Activated CD4-positive, alpha-beta T cell treated with anti-CD3 and anti-CD28 coated beads, Interleukin-2, Interleukin-4, amounts not matched to agents 100 ng/mL and 50 ng/mL, durations not matched to agents 16 hours and 8 hours (primary cell): ENCODE data around the gene CLEC2D.
"Not testable (repeated sequence)": the region's sequence is repeated elsewhere in the genome, so short reads cannot be mapped to it uniquely, and the experiment has no call there.

ENCODE experiments used
- DNase-seq: peaks from one replicate; pipeline ENCODE4 v3.0.0-alpha.2; 2020; ENCODE audit warnings: low spot score

CLEC2D gene

DNA sequence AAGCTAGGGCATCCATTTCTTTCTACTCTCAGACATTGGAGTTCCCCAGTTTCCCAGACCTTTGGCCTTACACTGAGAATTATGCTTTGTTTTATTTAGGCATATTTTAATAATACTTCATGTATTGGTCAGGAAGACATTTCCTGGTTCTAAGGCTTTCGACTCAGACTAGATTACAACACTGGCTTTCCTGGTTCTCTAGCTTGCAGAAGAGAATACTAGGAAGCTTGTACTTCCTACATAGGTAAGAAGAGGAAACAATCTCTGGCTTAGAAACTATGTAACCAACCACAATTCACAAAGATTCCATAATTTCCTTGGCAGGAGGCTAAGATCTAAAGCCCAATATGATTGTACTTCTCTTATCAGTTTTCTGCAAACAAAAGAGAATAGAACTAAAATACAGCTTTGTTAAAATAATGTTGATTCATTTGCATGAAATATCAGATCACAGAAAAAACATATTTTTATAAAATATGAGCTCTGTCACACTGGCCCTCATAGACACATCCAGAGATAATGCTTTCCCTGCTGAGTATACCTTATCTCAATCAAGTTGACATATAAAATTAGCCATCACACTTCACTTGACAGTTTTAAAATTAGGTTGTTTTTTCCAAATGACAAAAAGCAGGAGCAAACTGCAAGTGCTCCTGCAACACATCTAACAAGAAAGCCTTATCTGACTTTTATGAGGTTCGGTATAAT is 30.5 kb downstream of the CLEC2D start:
- no peak for DNase-seq

DNA sequence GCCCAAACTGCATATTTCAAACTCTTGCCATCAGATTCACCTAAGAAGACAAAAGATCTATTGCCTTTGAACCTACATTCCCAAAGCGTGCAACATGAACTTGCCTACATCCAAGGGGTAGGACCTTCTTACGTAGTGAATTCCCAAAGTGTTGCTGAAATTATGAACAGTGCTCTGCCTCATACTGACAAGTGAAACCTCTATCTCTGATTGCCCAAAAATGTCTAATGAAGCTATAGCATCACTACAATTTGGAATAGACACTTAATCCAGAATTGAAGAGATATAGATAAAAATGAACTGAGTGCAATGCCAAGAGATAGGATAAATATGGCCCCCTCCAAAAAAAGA is 31.1 kb downstream of the CLEC2D start:
- DNase-seq = no peak

DNA sequence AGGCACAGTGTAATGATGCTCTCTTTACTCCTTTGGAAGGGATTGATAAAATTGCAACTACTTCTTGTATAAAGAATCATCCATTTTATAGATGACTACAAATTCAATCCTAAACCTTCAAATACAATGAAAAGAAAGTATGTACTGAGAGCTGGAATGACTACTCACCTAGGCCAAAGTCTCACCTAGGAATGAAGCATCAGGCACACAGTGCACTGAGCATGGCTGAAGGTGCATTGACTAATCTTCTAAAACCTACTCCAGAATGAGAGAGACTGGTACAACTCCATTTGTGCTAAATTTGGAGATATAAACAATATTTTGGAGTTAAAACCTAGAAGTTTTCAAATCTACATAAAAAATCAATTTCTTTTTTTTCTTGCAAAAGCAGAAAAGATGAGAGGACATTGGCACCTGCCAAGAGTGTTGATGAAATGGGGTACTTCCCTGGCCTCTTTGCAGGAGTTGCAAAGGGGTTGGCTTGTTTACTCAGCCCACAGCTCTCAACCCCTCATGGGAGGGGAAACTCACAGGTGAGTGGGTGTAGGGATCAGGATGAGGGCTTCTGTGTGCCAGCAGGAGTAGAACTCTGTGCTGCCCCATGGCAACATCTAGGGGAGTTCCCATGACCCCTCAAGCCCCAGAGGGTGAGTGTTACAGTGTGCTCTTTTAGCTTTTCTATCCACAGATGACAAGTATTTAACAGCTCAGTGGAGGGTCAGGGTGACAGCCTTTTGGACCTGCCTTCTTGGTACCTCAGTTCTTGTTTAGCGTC is 32.1 kb downstream of the CLEC2D start:
- DNase-seq = no peak

DNA sequence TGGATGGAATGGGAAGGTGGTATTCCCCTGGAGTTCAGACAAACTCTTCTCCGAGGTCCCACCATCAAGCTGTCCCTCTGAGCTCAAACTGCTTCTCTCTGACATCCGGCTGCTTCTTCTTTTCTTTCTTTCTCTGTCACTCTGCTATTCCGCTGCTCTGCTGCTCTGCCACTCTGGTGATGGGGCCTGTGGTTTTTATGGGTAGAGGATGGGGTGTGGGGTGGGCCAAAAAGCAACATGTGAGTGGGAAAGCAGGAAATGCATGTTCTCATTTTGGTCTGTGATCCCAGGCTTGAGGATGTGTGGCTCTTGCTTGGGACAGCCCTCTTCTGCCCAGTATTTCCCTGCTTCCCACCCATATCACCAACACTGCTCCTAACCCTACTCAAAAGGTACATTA is 32.7 kb downstream of the CLEC2D start:
- DNase-seq = peak; percentile 54

DNA sequence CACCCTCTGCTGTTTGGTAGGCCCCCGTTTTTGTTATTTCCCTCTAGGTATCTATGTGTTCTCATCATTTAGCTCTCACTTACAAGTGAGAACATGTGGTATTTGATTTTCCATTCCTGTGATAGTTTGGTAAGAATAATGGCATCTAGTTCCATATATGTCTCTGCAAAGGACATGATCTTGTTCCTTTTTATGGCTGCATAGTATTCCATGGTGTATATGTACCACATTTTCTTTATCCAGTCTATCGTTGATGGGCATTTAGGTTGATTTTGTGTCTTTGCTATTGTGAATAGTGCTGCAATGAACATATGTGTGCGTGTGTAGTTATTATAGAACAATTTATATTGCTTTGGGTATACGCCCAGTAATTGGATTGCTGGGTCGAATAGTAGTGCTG is 35.0 kb downstream of the CLEC2D start:
- not testable (repeated sequence) for DNase-seq

DNA sequence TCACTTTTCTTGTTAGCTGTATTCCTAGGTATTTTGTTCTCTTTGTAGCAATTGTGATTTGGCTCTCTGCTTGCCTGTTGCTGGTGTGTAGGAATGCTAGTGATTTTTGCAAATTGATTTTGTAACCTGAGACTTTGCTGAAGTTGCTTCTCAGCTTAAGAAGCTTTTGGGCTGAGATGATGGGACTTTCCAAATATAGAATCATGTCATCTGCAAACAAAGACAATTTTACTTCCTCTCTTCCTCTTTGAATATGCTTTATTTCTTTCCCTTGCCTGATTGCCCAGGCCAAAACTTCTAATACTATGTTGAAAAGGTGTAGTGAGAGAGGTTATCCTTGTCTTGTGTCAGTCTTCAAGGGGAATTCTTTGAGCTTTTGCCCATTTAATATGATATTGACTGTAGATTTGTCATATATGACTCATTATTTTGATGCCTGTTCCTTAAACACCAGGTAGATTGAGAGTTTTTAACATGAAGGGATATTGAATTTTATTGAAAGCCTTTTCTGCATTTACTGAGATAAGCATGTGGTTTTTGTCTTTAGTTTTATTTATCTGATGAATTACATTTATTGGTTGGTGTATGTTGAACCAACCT is 36.7 kb downstream of the CLEC2D start:
- DNase-seq = no peak

DNA sequence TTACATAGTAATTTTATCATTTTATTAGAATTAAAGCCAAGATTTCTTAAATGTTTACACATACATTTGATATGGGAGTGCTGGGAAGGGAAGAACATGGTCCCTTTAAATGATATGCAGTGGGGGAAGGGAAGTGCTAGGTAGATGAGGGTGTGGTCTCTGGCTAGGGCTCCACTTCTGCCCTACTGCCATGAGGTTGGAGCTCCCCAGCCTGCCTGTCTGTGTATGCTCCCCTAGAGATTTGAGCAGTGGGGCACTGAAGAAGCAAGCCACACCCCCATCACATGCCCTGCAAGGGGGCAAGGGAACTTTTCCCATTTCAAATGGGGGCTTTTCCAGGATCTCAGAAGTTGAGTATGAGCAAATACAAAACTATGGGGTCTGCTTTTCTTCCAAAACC is 37.8 kb downstream of the CLEC2D start:
- DNase-seq = no peak

DNA sequence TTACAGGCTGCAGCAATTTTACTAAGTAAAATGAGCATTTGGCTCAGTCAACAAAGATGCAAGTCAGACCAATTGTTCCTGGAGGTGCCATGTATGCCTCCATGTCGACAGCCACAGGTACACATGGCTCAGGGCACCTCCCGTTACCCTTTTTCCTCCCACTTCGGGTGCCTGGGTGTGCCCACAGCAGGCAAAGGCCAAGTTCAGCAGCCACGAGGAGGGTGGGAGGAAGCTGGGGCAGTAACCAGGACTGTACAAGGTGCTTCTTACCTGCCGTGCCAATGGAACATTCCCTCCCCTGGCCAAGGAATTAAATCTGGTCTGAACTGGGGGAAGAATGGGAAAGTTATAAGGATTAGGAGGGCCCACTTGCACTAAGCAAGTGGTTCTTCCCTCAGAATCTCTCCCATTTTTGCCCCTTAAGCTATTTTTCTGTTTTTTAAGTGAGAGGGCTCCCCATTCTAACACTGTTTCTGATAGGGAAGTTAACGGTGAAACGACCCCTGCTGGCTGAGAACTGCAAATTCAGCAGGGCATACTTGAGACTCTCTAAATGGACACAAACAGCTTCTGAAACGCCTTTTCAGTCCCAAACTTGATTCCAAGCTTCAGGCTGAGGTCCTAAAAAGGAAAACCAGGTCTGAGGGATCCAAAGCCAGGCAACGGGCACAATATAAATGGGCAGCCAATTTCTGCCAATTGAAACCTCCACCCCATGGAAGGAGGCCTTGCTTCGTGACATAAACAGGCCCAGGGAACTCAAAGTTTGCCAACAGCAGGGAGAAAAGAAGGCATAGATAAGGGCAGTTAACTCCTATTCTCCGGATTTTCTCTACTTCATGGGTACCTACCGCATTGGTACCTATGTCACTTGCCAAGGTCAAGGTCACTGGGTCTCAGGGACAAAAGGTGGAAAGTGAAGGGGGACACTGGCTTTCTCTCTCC is 38.6 kb downstream of the CLEC2D start:
- peak; percentile 78 for DNase-seq

DNA sequence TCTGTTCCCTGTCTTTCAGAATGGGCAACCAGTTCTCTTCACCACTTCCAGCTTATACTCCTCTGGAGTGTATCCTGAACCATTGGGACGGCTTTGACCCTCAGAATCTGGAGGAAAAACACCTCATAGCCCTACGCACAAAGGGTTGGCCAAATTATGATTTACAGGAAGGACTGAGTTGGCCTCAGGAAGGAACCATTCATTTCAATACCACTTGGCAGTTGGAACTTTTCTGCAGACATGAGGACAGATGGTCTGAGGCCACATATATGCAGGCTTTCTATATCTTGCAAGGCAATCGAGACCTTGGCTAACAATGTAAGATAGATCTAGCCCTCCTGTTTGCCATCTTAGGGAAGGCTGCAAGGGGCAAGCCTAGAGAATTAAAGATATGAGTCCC is 39.3 kb downstream of the CLEC2D start:
- peak; percentile 45 for DNase-seq

DNA sequence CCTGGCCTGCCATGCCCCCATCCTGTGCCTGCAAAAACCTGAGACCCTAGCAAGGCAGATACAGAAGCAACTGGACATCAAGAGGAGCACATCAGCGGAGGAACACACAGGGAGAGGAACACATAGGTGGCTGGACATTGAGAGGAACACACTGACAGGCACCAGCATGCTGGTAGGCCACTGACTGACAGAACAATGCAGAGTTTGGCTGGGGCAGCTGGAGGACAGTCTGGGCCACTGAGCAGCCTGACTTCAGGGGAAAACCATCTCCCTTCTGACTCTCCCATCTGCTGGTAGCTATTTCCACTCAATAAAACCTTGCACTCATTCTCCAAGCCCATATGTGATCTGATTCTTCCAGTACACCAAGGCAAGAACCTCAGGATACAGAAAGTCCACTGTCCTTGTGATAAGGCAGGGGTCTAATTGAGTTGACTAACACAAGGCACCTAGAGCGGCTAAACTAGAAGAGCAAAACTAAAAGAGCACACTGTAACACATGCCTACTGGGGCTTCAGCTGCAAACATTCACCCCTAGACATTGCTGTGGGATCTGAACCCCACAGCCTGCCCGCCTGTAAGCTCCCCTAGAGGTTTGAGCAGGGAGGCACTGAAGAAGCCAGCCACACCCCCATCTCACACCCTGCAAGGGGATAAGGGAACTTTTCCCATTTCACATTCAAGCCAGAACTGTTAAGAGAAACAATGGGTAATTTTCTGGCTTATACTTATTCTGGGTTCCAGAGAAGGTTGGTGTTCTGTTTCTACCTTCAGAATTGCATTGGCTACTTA is 41.3 kb downstream of the CLEC2D start:
- no peak for DNase-seq

DNA sequence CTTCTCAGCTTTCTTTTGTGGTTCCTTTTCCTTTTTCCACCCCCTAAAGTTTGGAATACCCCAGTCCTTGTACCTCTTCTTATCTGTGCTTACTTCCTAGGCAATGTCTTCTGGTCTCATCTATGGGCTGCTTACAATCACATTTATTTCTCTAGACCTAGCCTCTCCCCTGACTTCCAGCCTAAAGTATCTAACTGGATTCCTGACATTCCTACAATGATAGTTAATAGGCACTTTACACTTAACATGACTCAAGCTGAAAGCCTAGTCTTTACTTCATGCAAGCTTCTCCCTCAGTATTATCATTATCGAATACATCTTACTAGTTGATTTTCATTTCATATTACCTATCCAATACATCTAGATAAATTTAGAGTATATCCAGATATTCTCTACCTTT is 42.2 kb downstream of the CLEC2D start:
- no peak for DNase-seq

DNA sequence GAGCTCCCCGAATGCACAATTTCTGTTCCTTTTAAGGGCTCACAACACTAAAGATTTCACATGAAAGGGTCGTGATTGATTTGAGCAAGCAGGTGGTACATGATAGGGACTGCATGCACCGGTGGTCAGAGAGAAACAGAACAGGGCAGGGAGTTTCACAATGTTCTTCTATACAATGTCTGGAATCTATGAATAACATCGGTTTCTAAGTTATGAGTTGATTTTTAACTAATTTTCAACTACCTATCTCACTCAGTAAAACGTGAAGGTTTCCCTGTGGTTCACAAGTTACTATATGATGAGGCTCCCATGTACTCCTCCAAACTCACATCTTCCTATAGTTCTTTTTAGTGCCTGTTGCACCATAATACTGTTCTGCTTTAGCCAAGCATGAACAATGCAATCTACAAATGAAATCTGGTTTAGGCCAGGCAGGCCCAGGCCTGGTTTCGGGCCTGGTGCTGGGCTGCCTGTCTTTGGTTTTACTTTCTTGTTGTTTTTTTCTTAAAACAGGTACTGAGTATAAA is 43.6 kb downstream of the CLEC2D start:
- not testable (repeated sequence) for DNase-seq

DNA sequence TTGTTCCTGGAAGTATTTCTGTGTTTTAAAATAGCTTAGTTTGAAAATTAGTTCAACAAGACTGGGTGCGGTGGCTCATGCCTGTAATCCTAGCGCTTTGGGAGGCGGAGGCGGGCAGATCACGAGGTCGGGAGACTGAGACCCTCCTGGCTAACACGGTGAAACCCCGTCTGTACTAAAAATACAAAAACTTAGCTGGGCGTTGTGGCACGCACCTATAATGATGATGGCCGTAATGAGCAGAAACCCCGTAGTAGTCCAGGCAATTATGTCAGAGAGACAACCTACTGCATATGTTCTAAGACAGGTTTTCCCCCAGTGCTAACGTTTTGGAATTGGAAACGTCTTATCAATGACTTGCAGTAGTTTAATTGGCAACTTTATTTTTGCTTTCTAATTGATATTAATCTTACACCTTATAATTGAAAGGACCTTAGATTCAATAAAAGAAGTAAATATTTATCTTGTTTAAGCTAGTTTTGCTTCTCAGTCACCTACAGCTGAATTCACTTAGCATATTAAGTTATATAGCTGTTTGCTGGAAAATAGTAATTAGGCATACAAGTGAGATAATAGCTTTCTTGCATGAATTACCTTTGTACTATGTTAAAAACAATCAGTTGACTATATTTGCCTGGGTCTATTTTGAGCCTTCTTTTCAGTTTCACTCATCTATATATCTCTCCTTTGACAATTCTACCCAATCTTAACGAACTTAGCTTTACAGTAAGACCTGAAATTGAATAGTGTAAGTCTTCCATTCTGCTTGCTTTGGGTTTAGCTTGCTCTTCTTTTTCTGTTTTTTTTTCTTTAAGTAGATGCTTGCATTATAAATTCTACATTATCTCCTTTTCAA is 47.8 kb downstream of the CLEC2D start:
- DNase-seq = no peak

DNA sequence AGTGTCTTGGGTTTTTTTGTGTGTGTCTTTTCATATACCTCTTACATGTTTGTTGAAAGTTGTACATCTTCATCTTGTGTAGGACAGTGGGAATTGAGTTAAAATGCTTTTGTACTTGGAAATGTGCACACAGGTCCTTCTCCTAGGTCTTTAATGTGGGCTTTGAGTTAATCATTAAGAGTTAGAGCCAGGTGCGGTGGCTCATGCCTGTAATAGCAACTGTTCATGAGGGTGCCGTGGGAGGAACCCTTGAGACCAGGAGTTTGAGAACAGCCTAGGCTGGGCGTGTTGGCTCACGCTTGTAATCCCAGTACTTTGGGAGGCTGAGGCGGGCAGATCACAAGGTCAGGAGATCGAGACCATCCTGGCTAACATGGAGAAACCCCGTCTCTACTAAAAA is 49.5 kb downstream of the CLEC2D start:
- no peak for DNase-seq

DNA sequence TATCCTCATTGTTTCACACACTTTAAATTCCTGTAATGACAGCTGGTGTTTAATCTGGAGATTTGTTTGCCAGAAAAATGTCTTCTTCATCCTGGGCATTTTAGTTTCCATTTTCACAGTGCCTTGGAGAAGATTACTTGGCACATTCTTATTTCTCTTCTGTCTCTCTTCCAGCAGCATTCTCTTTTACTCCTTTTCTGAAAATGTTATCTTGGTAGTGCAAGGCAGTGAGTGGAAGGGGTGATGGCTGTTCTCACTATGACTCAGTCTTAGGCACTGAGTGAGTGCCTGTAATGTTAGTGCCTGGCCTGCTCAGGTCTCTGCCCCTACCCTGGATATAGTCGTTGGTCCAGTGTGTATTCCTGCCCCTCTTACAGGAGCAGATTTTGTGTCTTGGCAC is 50.3 kb downstream of the CLEC2D start:
- DNase-seq = peak; percentile 55

DNA sequence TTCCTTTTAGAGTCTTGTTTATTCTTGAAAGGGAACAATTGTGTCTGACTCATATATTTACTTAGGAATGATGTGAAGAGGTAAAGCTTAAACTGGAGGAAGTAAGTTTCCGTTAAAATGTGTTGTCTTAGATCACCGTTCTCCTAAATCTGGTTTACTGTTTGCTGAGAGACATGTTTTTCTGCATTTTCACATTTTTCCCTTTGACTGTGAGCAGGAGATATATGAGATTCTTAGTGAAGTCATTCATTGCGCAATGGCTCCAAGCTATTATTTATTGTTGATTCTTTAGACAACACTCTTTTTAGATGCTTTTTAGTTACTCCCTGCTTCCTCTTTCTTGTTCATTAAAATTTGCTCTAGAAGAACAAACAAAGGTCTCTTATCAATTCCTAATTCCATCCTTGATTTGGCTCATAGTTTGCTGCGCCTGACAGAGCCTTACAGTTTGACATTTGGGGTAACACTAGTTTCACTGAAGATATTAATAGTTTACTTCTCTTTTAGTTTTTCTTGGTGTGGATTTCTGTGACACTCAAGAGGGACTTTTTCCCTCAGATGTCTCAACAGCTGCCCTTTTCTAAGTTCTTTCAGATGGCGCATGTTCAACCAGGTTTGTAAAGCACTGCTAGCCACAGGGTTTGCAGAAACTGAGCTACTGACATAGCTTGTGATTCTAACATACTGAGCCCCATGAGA is 52.0 kb downstream of the CLEC2D start:
- no peak for DNase-seq

DNA sequence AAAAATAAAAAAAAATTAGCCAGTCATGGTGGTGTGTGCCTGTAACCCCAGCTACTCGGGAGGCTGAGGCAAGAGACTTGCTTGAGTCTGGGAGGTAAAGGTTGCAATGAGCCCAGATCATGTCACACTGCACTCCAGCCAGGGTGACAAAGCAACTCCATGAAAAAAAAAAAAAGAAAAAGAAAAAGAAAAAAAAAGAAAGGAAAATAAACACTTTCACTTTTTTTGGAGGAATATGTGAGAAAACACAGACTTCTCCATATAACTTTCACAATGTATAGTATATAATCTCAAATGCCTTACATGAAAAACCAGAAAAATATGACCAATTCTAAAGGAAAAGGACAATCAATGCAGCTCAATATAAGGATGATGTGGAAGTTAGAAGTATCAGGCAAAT is 54.5 kb downstream of the CLEC2D start:
- no peak for DNase-seq

DNA sequence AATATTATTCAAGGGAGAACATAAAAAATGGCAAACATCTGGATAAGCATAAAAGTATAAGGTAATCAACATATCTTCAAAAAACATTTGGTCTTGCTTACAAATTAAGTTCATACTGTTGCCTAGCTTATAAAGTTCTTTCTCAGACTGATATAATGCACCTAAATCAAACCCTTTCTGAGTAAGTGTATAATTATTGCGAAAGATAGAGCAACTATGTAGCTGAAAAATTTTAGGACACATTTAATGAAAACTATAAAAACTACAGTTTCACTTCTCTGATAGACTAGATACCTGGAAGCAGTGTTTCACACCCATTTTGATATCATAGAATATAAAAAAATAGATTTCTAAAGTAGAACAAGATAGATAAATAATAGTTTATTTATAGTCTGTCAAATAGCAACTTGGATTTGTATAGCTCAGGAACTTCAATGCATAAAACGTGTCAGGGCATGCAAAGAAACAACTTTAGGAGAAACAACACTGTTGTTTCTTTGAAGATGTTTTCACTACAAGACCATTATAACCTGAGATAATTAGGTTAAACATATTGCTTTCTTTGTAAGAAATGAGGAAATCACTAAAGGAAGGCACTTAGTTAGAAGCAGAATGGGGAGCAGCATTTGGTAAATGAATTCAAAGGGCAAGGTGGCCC is 55.8 kb downstream of the CLEC2D start:
- no peak for DNase-seq

DNA sequence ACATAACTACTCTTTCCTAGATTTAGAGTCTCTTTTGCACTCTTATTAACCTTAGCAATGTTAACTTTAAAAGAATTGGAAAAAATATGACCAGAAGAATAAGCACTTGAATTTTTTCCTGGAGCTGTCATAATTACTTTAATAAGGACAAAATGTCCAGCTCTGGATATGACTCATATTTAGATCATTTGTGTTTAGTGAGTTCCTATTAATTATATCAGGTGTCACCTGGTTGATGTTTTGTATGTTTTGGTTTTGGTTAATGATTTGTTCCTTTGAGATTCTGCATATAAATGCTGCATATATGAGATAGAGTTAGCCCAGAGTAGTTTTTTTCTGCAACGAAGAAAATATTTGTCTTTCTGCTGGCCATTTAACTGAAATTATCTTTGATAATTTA is 58.3 kb downstream of the CLEC2D start:
- no peak for DNase-seq
